ENCODE measurements around the gene CTSS.

DNA sequence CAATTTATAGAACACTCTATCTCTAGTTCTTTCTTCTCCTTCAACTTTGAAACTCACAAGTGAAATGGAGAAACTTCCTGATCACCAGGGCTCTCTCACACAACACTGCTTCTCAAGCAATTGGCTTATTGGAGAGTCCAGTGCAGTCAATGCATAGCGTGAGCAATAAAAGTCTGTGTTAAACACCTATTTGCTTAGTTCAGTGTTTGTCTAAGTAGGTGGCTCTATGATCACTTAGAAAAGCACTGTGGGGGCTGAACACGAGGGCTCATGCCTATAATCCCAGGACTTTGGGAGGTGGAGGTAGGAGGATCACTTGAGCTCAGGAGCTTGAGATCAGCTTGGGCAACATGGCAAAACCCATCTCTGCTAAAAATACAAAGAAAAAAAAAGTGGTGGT lies 12.2 kb downstream of the CTSS start:
- no peak for TF ChIP-seq GATA2 (IDR thresholded peaks at IDR 0.05; ENCODE audit: low read depth, low read length)
- no peak for TF ChIP-seq GATA3 (IDR thresholded peaks at IDR 0.05; ENCODE audit: low read depth, low read length)
